KG1 (cell line): ENCODE data around the gene WNT8A.

ENCODE experiments used
- DNase-seq: peaks from one replicate; lab custom pipeline; 2025; lab: John Stamatoyannopoulos, UW

Gene WNT8A

GRCh38 chr5:138140268-138140667 is 56.4 kb downstream of the WNT8A start:
- no peak for DNase-seq
